Panc1 (cell line): ENCODE data around the gene GREB1.

ENCODE experiments used
- POLR2AphosphoS5 ChIP-seq: IDR thresholded peaks from 2 replicates; pipeline ENCODE4 v1.6.1; 2012; ENCODE audit warnings: mild to moderate bottlenecking, low read depth, low read length, moderate library complexity
- SIN3A ChIP-seq: IDR thresholded peaks from 2 replicates; pipeline ENCODE4 v1.6.1; 2012; ENCODE audit warnings: low read depth, mild to moderate bottlenecking, low read length, moderate library complexity, borderline replicate concordance; ENCODE audit not compliant: insufficient read depth
- TCF7L2 ChIP-seq: IDR thresholded peaks from 2 replicates; pipeline ENCODE4 v1.6.1; 2011; ENCODE audit warnings: mild to moderate bottlenecking, low read depth, low read length, inconsistent platforms
- TF ChIP-seq, protein P1 (sequence below): fragments of 450-650 bp; IDR thresholded peaks from 2 replicates; pipeline ENCODE4 v1.5.1; 2017; ENCODE audit warnings: mild to moderate bottlenecking
- TF ChIP-seq, protein P2 (sequence below), 2 experiments: IDR thresholded peaks; 2 replicates each; pipeline ENCODE4 v1.6.1; 2011 to 2012; ENCODE audit warnings: low read depth in 2 of 2, control low read depth in 1 of 2, low read length in 1 of 2, mild to moderate bottlenecking in 1 of 2, moderate library complexity in 1 of 2; ENCODE audit not compliant: insufficient read depth in 1 of 2

DNA sequence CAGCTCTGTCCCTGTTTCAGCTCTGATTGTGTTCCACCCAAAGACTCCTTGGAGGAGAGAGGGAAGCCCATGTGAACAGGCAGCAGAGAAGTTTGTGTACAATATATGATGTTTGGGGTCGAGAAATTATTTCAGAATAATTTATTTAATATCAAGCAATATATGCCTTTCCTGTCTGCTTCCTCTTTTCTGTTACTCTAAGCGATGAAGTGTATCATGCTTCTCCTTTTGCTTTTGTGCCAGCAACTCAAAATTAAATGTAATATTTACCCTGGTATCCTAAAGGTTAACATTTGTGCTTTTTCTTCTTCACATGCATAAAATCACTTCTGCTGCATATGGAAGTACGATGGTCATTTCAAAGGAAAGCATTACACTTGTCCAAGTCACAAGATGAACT is 138.6 kb downstream of the GREB1 start:
- TF ChIP-seq, protein P1, sequence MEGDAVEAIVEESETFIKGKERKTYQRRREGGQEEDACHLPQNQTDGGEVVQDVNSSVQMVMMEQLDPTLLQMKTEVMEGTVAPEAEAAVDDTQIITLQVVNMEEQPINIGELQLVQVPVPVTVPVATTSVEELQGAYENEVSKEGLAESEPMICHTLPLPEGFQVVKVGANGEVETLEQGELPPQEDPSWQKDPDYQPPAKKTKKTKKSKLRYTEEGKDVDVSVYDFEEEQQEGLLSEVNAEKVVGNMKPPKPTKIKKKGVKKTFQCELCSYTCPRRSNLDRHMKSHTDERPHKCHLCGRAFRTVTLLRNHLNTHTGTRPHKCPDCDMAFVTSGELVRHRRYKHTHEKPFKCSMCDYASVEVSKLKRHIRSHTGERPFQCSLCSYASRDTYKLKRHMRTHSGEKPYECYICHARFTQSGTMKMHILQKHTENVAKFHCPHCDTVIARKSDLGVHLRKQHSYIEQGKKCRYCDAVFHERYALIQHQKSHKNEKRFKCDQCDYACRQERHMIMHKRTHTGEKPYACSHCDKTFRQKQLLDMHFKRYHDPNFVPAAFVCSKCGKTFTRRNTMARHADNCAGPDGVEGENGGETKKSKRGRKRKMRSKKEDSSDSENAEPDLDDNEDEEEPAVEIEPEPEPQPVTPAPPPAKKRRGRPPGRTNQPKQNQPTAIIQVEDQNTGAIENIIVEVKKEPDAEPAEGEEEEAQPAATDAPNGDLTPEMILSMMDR = no peak
- TF ChIP-seq TCF7L2 (no peak), POLR2AphosphoS5 (no peak), SIN3A (no peak)
- TF ChIP-seq, protein P2, sequence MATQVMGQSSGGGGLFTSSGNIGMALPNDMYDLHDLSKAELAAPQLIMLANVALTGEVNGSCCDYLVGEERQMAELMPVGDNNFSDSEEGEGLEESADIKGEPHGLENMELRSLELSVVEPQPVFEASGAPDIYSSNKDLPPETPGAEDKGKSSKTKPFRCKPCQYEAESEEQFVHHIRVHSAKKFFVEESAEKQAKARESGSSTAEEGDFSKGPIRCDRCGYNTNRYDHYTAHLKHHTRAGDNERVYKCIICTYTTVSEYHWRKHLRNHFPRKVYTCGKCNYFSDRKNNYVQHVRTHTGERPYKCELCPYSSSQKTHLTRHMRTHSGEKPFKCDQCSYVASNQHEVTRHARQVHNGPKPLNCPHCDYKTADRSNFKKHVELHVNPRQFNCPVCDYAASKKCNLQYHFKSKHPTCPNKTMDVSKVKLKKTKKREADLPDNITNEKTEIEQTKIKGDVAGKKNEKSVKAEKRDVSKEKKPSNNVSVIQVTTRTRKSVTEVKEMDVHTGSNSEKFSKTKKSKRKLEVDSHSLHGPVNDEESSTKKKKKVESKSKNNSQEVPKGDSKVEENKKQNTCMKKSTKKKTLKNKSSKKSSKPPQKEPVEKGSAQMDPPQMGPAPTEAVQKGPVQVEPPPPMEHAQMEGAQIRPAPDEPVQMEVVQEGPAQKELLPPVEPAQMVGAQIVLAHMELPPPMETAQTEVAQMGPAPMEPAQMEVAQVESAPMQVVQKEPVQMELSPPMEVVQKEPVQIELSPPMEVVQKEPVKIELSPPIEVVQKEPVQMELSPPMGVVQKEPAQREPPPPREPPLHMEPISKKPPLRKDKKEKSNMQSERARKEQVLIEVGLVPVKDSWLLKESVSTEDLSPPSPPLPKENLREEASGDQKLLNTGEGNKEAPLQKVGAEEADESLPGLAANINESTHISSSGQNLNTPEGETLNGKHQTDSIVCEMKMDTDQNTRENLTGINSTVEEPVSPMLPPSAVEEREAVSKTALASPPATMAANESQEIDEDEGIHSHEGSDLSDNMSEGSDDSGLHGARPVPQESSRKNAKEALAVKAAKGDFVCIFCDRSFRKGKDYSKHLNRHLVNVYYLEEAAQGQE (IDR thresholded peaks at IDR 0.05; ENCODE audit: insufficient read depth in 1 of 2, low read depth in 2 of 2, low read length in 1 of 2) = no peak
